HL-60 (cell line): ENCODE results near the gene DERL2.

Experiments
- DNase-seq, 2 experiments: peaks; one replicate each; pipeline ENCODE4 v3.0.0-alpha.2; 2010 to 2020; ENCODE audit warnings: low read depth in 1 of 2, low spot score in 1 of 2
- H3K27ac ChIP-seq: fragments of 250-450 bp; sonication (Bioruptor Pico); replicated peaks from 2 replicates; pipeline ENCODE4 v1.5.1; 2020; ENCODE audit warnings: mild to moderate bottlenecking, moderate library complexity
- H3K27me3 ChIP-seq: fragments of 250-450 bp; sonication (Bioruptor Pico); 2 replicates; pipeline ENCODE4 v1.5.1; 2021; ENCODE audit warnings: mild to moderate bottlenecking, moderate library complexity; ENCODE audit not compliant: insufficient read depth, poor library complexity, severe bottlenecking
- H3K4me3 ChIP-seq: replicated peaks from 2 replicates; pipeline ENCODE4 v1.5.1; 2011; ENCODE audit warnings: mild to moderate bottlenecking, control low read depth, low read length; ENCODE audit not compliant: insufficient read depth
- GABPA ChIP-seq: IDR thresholded peaks from 2 replicates; pipeline ENCODE4 v1.6.1; 2012; ENCODE audit warnings: low read depth
- POLR2AphosphoS5 ChIP-seq: IDR thresholded peaks from 2 replicates; pipeline ENCODE4 v1.6.1; 2012; ENCODE audit warnings: low read depth
- SPI1 ChIP-seq: IDR thresholded peaks from 2 replicates; pipeline ENCODE4 v1.6.1; 2012; ENCODE audit warnings: low read depth, mild to moderate bottlenecking, borderline replicate concordance
- TF ChIP-seq, protein P1 (sequence below): IDR thresholded peaks from one replicate; pipeline ENCODE4 v1.5.1; 2011; ENCODE audit warnings: low read length, control low read depth, inconsistent platforms; ENCODE audit not compliant: insufficient read depth
- TF ChIP-seq, protein P2 (sequence below): IDR thresholded peaks from 2 replicates; pipeline ENCODE4 v1.6.1; 2012; ENCODE audit warnings: low read depth; ENCODE audit not compliant: insufficient replicate concordance

DERL2 gene

DNA sequence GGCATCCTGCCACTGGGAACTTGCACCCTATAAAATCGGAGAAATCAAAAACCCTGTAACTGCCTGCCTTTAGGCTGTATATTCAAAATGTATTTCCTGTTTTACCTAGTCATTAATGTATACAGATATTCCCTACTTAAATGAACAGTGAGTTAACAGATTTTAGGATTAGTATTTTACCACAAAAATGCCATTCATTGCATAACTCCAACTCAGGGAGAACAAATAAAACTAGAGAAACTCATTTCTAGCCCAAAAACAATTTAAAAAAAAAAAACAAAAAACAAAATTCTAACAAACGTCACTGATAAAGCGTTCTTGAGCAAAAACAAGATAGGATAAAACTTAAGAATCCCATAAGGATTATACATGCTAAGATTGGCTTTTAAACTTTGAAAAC is 13.5 kb downstream of the DERL2 start:
- Histone ChIP-seq H3K4me3 (no peak overlapping the region), H3K27ac (no peak overlapping the region), H3K27me3 (no peaks in the 10 kb centered on the region)
- DNase-seq: no peak
- TF ChIP-seq SPI1 (no peak), GABPA (no peak), POLR2AphosphoS5 (no peak)
- TF ChIP-seq, protein P1, sequence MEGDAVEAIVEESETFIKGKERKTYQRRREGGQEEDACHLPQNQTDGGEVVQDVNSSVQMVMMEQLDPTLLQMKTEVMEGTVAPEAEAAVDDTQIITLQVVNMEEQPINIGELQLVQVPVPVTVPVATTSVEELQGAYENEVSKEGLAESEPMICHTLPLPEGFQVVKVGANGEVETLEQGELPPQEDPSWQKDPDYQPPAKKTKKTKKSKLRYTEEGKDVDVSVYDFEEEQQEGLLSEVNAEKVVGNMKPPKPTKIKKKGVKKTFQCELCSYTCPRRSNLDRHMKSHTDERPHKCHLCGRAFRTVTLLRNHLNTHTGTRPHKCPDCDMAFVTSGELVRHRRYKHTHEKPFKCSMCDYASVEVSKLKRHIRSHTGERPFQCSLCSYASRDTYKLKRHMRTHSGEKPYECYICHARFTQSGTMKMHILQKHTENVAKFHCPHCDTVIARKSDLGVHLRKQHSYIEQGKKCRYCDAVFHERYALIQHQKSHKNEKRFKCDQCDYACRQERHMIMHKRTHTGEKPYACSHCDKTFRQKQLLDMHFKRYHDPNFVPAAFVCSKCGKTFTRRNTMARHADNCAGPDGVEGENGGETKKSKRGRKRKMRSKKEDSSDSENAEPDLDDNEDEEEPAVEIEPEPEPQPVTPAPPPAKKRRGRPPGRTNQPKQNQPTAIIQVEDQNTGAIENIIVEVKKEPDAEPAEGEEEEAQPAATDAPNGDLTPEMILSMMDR: no peak
- TF ChIP-seq, protein P2, sequence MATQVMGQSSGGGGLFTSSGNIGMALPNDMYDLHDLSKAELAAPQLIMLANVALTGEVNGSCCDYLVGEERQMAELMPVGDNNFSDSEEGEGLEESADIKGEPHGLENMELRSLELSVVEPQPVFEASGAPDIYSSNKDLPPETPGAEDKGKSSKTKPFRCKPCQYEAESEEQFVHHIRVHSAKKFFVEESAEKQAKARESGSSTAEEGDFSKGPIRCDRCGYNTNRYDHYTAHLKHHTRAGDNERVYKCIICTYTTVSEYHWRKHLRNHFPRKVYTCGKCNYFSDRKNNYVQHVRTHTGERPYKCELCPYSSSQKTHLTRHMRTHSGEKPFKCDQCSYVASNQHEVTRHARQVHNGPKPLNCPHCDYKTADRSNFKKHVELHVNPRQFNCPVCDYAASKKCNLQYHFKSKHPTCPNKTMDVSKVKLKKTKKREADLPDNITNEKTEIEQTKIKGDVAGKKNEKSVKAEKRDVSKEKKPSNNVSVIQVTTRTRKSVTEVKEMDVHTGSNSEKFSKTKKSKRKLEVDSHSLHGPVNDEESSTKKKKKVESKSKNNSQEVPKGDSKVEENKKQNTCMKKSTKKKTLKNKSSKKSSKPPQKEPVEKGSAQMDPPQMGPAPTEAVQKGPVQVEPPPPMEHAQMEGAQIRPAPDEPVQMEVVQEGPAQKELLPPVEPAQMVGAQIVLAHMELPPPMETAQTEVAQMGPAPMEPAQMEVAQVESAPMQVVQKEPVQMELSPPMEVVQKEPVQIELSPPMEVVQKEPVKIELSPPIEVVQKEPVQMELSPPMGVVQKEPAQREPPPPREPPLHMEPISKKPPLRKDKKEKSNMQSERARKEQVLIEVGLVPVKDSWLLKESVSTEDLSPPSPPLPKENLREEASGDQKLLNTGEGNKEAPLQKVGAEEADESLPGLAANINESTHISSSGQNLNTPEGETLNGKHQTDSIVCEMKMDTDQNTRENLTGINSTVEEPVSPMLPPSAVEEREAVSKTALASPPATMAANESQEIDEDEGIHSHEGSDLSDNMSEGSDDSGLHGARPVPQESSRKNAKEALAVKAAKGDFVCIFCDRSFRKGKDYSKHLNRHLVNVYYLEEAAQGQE: no peak

DNA sequence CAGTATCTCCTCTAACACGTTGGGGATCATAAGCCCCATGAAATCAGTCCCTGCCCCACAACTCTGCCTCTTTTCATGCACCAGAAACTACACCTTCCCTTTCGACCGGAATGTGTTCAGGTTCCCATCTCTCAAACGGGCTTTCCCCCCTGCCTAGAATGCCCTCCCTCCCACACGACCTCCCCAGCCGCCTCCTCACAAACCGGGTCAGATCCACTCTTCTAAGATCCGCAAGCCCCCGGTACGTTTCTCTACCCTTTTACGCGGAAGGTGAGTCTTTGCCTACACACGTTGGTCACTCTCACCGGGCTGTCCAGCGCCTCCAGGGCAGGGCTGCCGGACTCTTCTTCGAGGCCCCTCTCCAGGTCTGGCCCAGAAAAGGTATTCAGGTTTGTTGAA is 17.9 kb downstream of the DERL2 start:
- H3K4me3 ChIP-seq: peak overlapping the region; percentile 66
- no peaks in the 10 kb centered on the region for H3K27me3 ChIP-seq
- no peak for DNase-seq
- TF ChIP-seq, protein P1: no peak
- TF ChIP-seq GABPA: no peak
- TF ChIP-seq SPI1: no peak
- TF ChIP-seq, protein P2: no peak
- no peak for TF ChIP-seq POLR2AphosphoS5
- H3K27ac ChIP-seq: peak overlapping the region; percentile 78

DNA sequence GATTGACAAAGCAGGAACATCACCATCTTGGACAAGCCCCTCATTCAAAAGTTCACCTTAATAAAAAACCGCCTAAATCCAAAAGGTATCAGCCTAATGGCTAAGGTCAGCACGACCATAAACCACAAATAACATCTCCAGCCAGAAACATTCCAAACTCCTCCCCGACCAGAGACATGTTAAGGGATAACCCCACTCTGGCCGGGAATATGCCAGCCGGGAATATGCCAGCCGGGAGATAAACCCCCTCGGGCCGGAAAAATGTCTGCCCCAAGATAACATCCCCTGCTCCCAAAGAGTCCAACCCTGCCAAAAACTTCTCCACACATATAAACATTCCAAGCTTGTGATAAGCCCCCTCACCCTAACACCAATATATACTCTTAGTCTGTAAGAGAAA is 18.6 kb downstream of the DERL2 start:
- Histone ChIP-seq H3K4me3 (peak overlapping the region; percentile 66), H3K27me3 (no peaks in the 10 kb centered on the region), H3K27ac (peak overlapping the region; percentile 78; the same call in 1 of the 2 replicates)
- no peak for DNase-seq
- no peak for TF ChIP-seq POLR2AphosphoS5

DNA sequence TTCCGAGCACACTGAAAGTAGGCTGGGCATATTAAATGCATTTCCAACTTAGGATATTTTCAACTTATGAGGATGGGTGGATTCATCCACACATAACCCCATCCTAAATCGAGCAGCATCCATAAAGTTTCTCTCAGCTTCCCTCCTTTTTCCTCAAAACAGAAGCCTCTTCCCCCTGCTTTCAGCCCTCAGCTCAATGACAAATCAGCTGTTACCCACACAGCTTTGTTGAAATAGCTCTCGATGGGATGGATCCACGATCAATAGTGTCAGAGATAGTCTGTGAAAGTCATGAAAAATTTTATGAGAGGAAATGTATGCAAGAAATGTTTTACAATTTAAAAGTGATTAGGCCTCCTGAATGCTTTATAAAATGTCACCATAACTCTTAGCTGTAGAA is 19.7 kb downstream of the DERL2 start:
- Histone ChIP-seq H3K27me3 (no peaks in the 10 kb centered on the region), H3K27ac (no peak overlapping the region), H3K4me3 (no peak overlapping the region)
- DNase-seq: no peak
- TF ChIP-seq GABPA (no peak), SPI1 (no peak), POLR2AphosphoS5 (no peak)
- TF ChIP-seq, protein P1: no peak
- TF ChIP-seq, protein P2: no peak
